Panc1 (cell line): ENCODE measurements around the gene ZBTB18.

ENCODE experiments used
- CTCF ChIP-seq: fragments of 450-650 bp; IDR thresholded peaks from 2 replicates; pipeline ENCODE4 v1.5.1; 2017; ENCODE audit warnings: mild to moderate bottlenecking
- POLR2AphosphoS5 ChIP-seq: IDR thresholded peaks from 2 replicates; pipeline ENCODE4 v1.6.1; 2012; ENCODE audit warnings: mild to moderate bottlenecking, low read depth, low read length, moderate library complexity

DNA sequence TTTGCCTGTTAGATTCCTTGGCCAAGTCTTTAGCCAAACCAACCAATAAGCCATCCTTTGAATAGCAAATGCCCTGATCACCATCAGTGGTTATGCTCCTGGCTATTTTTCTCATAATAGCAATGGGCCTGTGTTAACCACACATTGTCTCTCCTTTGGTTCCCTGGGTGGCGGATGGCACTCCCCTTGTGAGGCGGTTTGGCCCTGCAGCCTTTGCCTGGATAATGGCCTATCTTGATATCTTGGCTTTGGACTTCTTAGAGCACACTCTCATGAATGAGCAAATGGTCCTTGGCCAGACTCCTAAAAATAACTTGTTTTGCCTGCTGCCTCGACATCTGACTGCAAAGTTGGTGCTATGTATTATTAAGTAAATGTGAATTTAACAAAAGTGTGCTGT lies 22.4 kb upstream of the ZBTB18 start:
- TF ChIP-seq CTCF (no peak), POLR2AphosphoS5 (no peak)
